Choroid plexus epithelial cell (primary cell): ENCODE data around the gene FAM120C.
A peak's percentile ranks its signal among the peaks of the same experiment; 100 is the strongest.

Source experiments
- DNase-seq: peaks from one replicate; pipeline ENCODE4 v3.0.0-alpha.2; 2010; ENCODE audit warnings: low read depth
- H3K4me3 ChIP-seq: 2 replicates; pipeline ENCODE4 v1.5.1; 2011; ENCODE audit warnings: low read depth, mild to moderate bottlenecking, control low read depth, low read length, moderate library complexity
- TF ChIP-seq, protein P1 (sequence below): conservative IDR thresholded peaks from 2 replicates; pipeline ENCODE4 v1.5.1; 2011; ENCODE audit warnings: low read depth, mild to moderate bottlenecking, control low read depth, inconsistent platforms, low read length, moderate library complexity

The FAM120C gene

DNA sequence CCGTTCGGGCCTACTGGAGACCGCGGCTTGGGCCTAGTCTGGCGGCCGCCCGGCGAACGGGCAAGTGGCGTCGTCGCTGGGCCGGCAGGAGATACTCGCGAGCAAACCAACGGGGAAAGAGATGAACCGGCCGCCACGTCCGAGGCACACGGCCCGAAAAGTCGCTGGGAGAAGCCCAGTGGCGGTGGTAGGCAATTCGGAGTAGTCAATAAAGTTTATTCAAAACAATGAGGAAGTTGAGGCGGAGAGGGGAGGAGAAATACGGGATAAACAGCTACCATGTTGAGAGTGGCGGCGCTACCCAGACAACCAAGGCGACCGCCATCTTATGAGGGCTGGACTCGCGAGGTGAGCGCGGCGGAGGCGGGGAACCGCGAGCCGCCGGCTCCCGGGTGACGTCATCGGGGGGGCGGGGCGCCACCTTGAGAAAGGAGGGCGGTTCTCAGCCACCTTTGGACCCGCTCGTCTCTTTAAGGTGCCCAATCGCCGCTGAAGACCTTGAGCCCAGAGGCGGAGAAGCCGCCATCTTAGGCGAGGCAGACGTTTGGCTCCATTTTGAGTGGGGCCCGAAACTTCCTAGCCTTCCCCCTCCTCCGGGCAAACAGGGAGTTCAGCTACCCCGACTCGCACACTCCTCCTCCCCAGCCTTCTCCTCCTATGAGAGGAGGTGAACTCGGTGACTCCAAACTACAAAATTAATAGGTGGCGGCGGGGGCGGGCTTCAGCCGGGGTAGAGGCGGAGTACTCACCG lies 138.8 kb downstream of the FAM120C start, which contains the start of gene PHF8:
TSS of gene PHF8 (minus strand) at position 348 of the 751 bp plus-strand sequence. CDS start 1,745 bp downstream, outside the sequence.
- H3K4me3 ChIP-seq = peak within 1 kb of the TSS; percentile 71
- peak; percentile 97 for DNase-seq
- TF ChIP-seq, protein P1, sequence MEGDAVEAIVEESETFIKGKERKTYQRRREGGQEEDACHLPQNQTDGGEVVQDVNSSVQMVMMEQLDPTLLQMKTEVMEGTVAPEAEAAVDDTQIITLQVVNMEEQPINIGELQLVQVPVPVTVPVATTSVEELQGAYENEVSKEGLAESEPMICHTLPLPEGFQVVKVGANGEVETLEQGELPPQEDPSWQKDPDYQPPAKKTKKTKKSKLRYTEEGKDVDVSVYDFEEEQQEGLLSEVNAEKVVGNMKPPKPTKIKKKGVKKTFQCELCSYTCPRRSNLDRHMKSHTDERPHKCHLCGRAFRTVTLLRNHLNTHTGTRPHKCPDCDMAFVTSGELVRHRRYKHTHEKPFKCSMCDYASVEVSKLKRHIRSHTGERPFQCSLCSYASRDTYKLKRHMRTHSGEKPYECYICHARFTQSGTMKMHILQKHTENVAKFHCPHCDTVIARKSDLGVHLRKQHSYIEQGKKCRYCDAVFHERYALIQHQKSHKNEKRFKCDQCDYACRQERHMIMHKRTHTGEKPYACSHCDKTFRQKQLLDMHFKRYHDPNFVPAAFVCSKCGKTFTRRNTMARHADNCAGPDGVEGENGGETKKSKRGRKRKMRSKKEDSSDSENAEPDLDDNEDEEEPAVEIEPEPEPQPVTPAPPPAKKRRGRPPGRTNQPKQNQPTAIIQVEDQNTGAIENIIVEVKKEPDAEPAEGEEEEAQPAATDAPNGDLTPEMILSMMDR = no peak

- TF ChIP-seq, protein P1 = no peak
- H3K4me3 ChIP-seq = peak overlapping the region; percentile 71
- DNase-seq = peak; percentile 6
Measured at GRCh38 chrX:54043541-54044125, 139.4 kb downstream of the FAM120C start.

DNA sequence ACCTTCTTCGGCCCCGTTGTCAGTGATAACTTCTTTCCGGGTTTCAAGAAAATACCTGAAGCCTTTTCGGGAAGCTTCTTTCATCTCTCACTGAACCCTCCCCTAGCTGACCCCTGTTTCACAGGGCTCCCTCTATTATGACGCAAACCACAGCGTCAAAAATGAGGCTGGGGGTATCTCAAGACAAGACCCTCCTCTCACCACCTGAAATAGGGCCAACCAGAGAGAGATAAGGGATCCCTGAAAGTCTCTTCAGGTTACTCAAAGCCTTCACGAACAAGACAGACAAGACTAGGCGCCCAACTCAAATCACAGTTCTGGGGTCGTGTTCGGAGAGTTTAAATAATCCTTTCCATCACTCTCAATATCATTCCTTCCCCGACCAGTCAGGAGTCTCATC lies 140.0 kb downstream of the FAM120C start:
- H3K4me3 ChIP-seq = peak overlapping the region; percentile 71
- DNase-seq = no peak
- TF ChIP-seq, protein P1 = no peak

DNA sequence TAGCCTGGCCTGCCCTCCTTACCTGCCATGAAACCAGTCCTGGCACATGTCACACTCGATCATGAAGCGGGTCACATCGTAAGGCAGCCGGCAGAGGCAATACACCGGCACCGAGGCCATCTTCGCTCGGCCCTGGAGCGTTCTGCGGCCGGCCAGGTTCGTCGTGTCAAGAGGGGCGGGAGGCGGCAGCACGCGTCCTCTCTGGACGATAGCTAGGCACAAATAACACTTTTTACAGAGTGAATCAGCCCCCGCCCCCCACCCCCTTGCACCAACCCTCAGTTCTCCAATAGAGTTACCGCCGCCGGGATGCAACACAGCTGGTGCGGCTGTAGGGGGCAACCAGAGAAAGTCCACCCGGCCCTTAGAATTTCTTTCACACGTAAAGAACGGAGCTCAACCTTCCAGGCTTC lies 140.4 kb downstream of the FAM120C start:
- TF ChIP-seq, protein P1 = peak; percentile 50
- H3K4me3 ChIP-seq = peak overlapping the region; percentile 71
- peak; percentile 68 for DNase-seq

DNA sequence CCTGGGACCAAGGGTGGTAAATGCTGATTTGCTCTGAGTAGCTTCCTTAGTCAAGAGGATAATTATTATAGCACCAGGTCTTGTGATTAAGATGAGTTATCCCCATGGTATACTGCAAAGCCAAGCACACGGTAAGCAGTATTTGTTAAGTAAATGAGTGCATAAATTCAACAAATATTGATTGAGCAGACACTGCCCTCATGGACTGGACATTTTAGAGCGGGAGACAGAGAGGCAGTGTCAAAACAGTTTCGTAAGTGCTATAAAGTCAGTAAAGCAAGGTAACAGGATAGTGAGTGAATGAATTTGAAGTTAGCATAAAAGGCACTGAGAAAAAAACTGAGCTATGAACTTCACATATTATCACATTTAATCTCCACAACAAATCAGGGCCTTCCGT lies 152.7 kb downstream of the FAM120C start:
- DNase-seq = no peak
- TF ChIP-seq, protein P1 = no peak
- no peak overlapping the region for H3K4me3 ChIP-seq

DNA sequence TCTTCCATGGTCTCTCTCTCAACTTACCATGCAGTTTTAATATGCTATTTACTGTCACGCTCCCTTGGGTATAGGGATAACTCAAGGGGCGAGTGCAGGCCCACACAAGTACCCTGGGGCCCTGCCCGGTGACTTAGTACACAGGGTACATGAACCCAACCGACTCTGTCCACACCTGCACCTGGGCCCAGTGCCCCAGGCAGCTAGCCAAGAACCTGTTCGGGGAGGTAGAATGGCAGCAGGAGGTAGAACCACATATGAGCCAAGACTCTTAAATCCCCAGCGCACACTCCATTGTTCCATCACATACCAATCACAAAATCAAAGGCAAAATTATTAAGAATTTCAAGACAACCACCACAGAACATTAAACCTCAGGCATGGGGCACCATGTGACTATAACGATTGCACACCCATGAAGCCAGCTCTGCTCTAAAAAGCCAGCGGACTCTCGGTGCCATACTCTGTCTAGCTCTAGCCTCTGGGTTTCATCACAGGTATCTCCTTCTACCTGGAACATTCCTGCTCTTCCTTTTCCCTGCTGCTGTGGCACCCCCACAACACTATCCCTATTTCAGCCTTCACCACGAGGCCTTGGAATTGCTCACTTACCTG lies 153.4 kb downstream of the FAM120C start:
- no peak for DNase-seq
- H3K4me3 ChIP-seq = no peak overlapping the region
- TF ChIP-seq, protein P1 = no peak
